ENCODE measurements around the gene ANKRD11.
"Not testable (repeated sequence)": the region's sequence is repeated elsewhere in the genome, so short reads cannot be mapped to it uniquely, and the experiment has no call there.

The ANKRD11 gene

GRCh38 chr16:89434490-89434889 is 55.9 kb downstream of the ANKRD11 start:
- Histone ChIP-seq H4K8ac (ENCODE audit: low read depth, low read length) (no peak overlapping the region), H3K36me3 (ENCODE audit: control insufficient read depth in 1 of 2, insufficient read depth in 2 of 2, low read length in 2 of 2) (peaks cover 2 to 3% of the 10 kb centered on the region in 2 experiments), H2BK12ac (ENCODE audit: low read length) (no peak overlapping the region), H3K23ac (ENCODE audit: low read length) (no peak overlapping the region), H3K18ac (ENCODE audit: low read length) (no peak overlapping the region), H3K79me1 (ENCODE audit: low read length) (no peaks in the 10 kb centered on the region), H3K4ac (ENCODE audit: low read depth, low read length) (peak overlapping the region; percentile 95), H4K91ac (ENCODE audit: low read depth, low read length) (no peak overlapping the region), H4K12ac (ENCODE audit: low read depth, low read length) (no peak overlapping the region), H2AK5ac (ENCODE audit: low read length) (no peak overlapping the region), H3K4me2 (ENCODE audit: low read length) (no peak overlapping the region), H3K79me2 (ENCODE audit: control insufficient read depth, insufficient read depth, low read length, poor library complexity) (peaks cover 46% of the 10 kb centered on the region), H3K14ac (ENCODE audit: low read length) (no peak overlapping the region), H3K9ac (ENCODE audit: low read length) (no peak overlapping the region), H3K27ac (ENCODE audit: low read depth, low read length) (no peak overlapping the region), H3K4me1 (ENCODE audit: control insufficient read depth in 1 of 2, insufficient read depth in 2 of 2, low read length in 2 of 2) (peaks cover 3 to 6% of the 10 kb centered on the region in 2 experiments), H2BK5ac (ENCODE audit: low read depth, low read length, poor library complexity) (no peak overlapping the region), H3K27me3 (ENCODE audit: insufficient read depth, low read length) (no peaks in the 10 kb centered on the region), H2BK120ac (ENCODE audit: insufficient read depth, low read length, poor library complexity) (no peak overlapping the region), H3K4me3 (ENCODE audit: low read depth, low read length) (no peak overlapping the region), H3K9me3 (ENCODE audit: insufficient read depth, low read depth, low read length) (no peaks in the 10 kb centered on the region), H2AFZ (ENCODE audit: insufficient read depth, low read length, poor library complexity) (no peak overlapping the region)
- WGBS (ENCODE audit: extremely low coverage, insufficient coverage, insufficient read length) = no CpG with 5 or more reads among the region's 8 CpGs
- no peak for DNase-seq

- H4K8ac ChIP-seq (ENCODE audit: low read depth, low read length); H3K27me3 ChIP-seq (ENCODE audit: insufficient read depth, low read length); H2BK120ac ChIP-seq (ENCODE audit: insufficient read depth, low read length, poor library complexity); H3K4me3 ChIP-seq (ENCODE audit: low read depth, low read length); H2AFZ ChIP-seq (ENCODE audit: insufficient read depth, low read length, poor library complexity); H3K23ac ChIP-seq (ENCODE audit: low read length); H4K91ac ChIP-seq (ENCODE audit: low read depth, low read length); H3K36me3 ChIP-seq (ENCODE audit: control insufficient read depth in 1 of 2, insufficient read depth in 2 of 2, low read length in 2 of 2); H3K14ac ChIP-seq (ENCODE audit: low read length); H3K4me1 ChIP-seq (ENCODE audit: control insufficient read depth in 1 of 2, insufficient read depth in 2 of 2, low read length in 2 of 2); H2BK5ac ChIP-seq (ENCODE audit: low read depth, low read length, poor library complexity); H2AK5ac ChIP-seq (ENCODE audit: low read length); H2BK12ac ChIP-seq (ENCODE audit: low read length); H3K4me2 ChIP-seq (ENCODE audit: low read length); DNase-seq; H3K18ac ChIP-seq (ENCODE audit: low read length); H3K9me3 ChIP-seq (ENCODE audit: insufficient read depth, low read depth, low read length); H3K79me1 ChIP-seq (ENCODE audit: low read length); H4K12ac ChIP-seq (ENCODE audit: low read depth, low read length); H3K27ac ChIP-seq (ENCODE audit: low read depth, low read length); H3K9ac ChIP-seq (ENCODE audit: low read length): not testable (repeated sequence)
- Histone ChIP-seq H3K4ac (ENCODE audit: low read depth, low read length) (peak overlapping the region; percentile 91), H3K79me2 (ENCODE audit: control insufficient read depth, insufficient read depth, low read length, poor library complexity) (peaks cover 45% of the 10 kb centered on the region)
- WGBS (ENCODE audit: extremely low coverage, insufficient coverage, insufficient read length) = no CpG with 5 or more reads among the region's 22 CpGs
Observed at GRCh38 chr16:89433363-89433984, 56.9 kb downstream of the ANKRD11 start.

- Histone ChIP-seq H3K4me2 (ENCODE audit: low read length) (no peak overlapping the region), H4K91ac (ENCODE audit: low read depth, low read length) (no peak overlapping the region), H3K9me3 (ENCODE audit: insufficient read depth, low read depth, low read length) (no peaks in the 10 kb centered on the region), H3K36me3 (ENCODE audit: control insufficient read depth in 1 of 2, insufficient read depth in 2 of 2, low read length in 2 of 2) (peaks cover 3 to 4% of the 10 kb centered on the region in 2 experiments), H3K9ac (ENCODE audit: low read length) (no peak overlapping the region), H3K79me1 (ENCODE audit: low read length) (no peaks in the 10 kb centered on the region), H3K79me2 (ENCODE audit: control insufficient read depth, insufficient read depth, low read length, poor library complexity) (peaks cover 33% of the 10 kb centered on the region), H3K14ac (ENCODE audit: low read length) (no peak overlapping the region), H2AFZ (ENCODE audit: insufficient read depth, low read length, poor library complexity) (no peak overlapping the region), H3K27me3 (ENCODE audit: insufficient read depth, low read length) (no peaks in the 10 kb centered on the region), H2BK120ac (ENCODE audit: insufficient read depth, low read length, poor library complexity) (no peak overlapping the region), H4K12ac (ENCODE audit: low read depth, low read length) (no peak overlapping the region), H3K4ac (ENCODE audit: low read depth, low read length) (peak overlapping the region; percentile 38), H3K23ac (ENCODE audit: low read length) (no peak overlapping the region), H2BK5ac (ENCODE audit: low read depth, low read length, poor library complexity) (no peak overlapping the region), H2BK12ac (ENCODE audit: low read length) (no peak overlapping the region), H2AK5ac (ENCODE audit: low read length) (no peak overlapping the region), H3K18ac (ENCODE audit: low read length) (no peak overlapping the region), H3K4me3 (ENCODE audit: low read depth, low read length) (no peak overlapping the region), H3K4me1 (ENCODE audit: control insufficient read depth in 1 of 2, insufficient read depth in 2 of 2, low read length in 2 of 2) (peaks cover 3 to 6% of the 10 kb centered on the region in 2 experiments), H4K8ac (ENCODE audit: low read depth, low read length) (no peak overlapping the region), H3K27ac (ENCODE audit: low read depth, low read length) (no peak overlapping the region)
- WGBS (ENCODE audit: extremely low coverage, insufficient coverage, insufficient read length) = no CpG with 5 or more reads among the region's 4 CpGs
- no peak for DNase-seq
Observed at GRCh38 chr16:89431630-89432029, 58.7 kb downstream of the ANKRD11 start.

GRCh38 chr16:89431158-89431584 is 59.2 kb downstream of the ANKRD11 start:
- no peak overlapping the region for H2BK5ac ChIP-seq (ENCODE audit: low read depth, low read length, poor library complexity)
- H4K91ac ChIP-seq (ENCODE audit: low read depth, low read length) = no peak overlapping the region
- no peak overlapping the region for H2AFZ ChIP-seq (ENCODE audit: insufficient read depth, low read length, poor library complexity)
- H3K4me1 ChIP-seq (ENCODE audit: control insufficient read depth in 1 of 2, insufficient read depth in 2 of 2, low read length in 2 of 2) = peaks cover 3 to 6% of the 10 kb centered on the region in 2 experiments
- no peak overlapping the region for H3K23ac ChIP-seq (ENCODE audit: low read length)
- WGBS (ENCODE audit: extremely low coverage, insufficient coverage, insufficient read length) = no CpG with 5 or more reads among the region's 12 CpGs
- H3K14ac ChIP-seq (ENCODE audit: low read length) = no peak overlapping the region
- H3K79me1 ChIP-seq (ENCODE audit: low read length) = no peaks in the 10 kb centered on the region
- peaks cover 31% of the 10 kb centered on the region for H3K79me2 ChIP-seq (ENCODE audit: control insufficient read depth, insufficient read depth, low read length, poor library complexity)
- no peak overlapping the region for H4K12ac ChIP-seq (ENCODE audit: low read depth, low read length)
- no peak overlapping the region for H2BK120ac ChIP-seq (ENCODE audit: insufficient read depth, low read length, poor library complexity)
- peak in 1 of 2 donors; percentile 14 for DNase-seq
- H4K8ac ChIP-seq (ENCODE audit: low read depth, low read length) = no peak overlapping the region
- H3K9ac ChIP-seq (ENCODE audit: low read length) = no peak overlapping the region
- H3K4me3 ChIP-seq (ENCODE audit: low read depth, low read length) = no peak overlapping the region
- H2AK5ac ChIP-seq (ENCODE audit: low read length) = no peak overlapping the region
- H3K18ac ChIP-seq (ENCODE audit: low read length) = no peak overlapping the region
- peak overlapping the region; percentile 38 for H3K4ac ChIP-seq (ENCODE audit: low read depth, low read length)
- H3K9me3 ChIP-seq (ENCODE audit: insufficient read depth, low read depth, low read length) = no peaks in the 10 kb centered on the region
- no peak overlapping the region for H2BK12ac ChIP-seq (ENCODE audit: low read length)
- no peak overlapping the region for H3K27ac ChIP-seq (ENCODE audit: low read depth, low read length)
- H3K27me3 ChIP-seq (ENCODE audit: insufficient read depth, low read length) = no peaks in the 10 kb centered on the region
- no peak overlapping the region for H3K4me2 ChIP-seq (ENCODE audit: low read length)
- H3K36me3 ChIP-seq (ENCODE audit: control insufficient read depth in 1 of 2, insufficient read depth in 2 of 2, low read length in 2 of 2) = peaks cover 3% of the 10 kb centered on the region in 2 experiments

All from trophoblast cell (in vitro differentiated cells and primary cell).